Activated CD4-positive, alpha-beta T cell treated with anti-CD3 and anti-CD28 coated beads, Interleukin-2, Interleukin-6, amounts not matched to agents 100 ng/mL and 50 ng/mL, durations not matched to agents 16 hours and 8 hours (primary cell): Measurements from ENCODE around the gene FRMD7.
"Not testable (repeated sequence)": the region's sequence is repeated elsewhere in the genome, so short reads cannot be mapped to it uniquely, and the experiment has no call there.

Experiments
- DNase-seq: peaks from one replicate; pipeline ENCODE4 v3.0.0-alpha.2; 2020

Gene FRMD7

DNA sequence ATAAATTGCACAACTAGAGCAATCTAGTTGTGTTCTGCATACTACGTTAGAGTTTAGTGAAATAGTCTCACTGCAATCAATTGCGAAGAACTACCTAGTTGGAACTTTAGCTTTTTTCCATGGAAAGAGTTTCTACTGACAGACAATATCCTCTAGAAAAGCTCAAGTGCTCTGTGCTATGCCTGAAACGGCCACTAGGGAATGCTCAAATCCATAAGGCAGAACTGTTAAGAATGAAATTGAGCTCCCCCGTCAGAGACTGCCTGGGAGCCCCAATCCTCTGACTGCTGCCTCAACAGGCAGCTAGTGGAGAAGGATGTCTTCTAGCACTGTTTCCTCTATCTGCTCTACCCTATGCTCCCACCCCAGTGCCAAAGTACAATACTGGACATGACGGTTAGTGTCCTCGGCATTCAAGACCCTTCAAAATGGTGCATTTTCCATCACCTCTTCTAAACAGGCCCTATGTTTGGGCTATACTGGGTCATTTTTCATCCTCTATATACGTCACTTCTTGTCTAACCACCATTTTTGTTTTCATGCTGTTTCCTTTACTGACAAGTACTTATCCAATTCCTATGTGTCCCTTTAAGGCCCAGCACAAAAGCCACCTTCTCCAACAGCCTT, 35.3 kb downstream of the FRMD7 start:
- DNase-seq, result peak; percentile 50

DNA sequence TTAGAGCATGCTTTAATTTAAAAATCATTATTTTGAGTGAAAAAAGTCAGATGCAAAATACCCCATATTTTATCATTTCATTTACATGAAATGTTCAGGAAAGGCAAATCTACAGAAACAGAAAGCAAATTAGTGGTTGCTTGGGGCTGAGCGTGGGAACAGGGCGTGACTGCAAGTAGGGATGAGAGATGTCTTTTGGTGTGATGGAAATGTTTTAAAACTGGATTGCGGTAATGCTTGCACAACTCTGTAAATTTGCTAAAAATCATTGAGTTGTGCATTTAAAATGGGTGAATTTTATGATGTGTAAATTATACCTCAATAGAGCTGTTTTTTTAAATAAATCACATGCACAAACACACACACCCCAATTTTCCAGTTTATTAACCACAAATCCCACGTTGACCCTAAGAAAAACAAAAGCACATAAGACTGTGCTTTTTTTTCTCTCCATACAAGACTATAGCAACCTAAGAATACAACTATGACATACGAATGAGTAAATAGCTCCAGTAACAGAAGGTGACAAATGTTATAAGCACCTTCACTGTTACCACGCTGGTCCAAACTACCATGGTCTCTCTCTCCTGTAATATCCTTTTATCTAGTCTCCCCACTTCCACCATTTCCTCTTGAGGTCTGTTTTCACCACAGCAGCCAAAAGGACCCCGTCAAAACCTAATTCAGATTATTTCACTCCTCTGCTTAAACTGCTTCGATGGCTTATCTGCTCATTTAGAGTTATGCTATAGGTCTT, 37.2 kb downstream of the FRMD7 start:
- DNase-seq, result no peak

DNA sequence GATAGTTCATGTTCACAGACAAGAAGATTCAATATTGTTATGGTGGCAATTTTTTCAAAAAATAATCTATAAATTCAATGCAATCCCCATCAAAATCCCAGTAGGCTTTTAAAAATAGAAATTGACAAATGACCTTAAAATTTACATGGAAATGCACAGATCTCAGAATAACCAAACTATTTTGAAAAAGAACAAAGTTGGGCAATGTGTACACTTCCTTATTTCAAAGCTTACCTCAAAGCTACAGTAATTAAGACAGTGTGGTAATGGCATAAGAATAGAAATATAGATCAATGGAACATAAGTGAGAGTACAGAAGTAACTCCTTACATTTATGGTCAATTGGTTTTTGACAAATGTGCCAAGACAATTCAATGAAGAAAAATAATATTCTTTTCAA, 39.0 kb downstream of the FRMD7 start:
- DNase-seq, result no peak

DNA sequence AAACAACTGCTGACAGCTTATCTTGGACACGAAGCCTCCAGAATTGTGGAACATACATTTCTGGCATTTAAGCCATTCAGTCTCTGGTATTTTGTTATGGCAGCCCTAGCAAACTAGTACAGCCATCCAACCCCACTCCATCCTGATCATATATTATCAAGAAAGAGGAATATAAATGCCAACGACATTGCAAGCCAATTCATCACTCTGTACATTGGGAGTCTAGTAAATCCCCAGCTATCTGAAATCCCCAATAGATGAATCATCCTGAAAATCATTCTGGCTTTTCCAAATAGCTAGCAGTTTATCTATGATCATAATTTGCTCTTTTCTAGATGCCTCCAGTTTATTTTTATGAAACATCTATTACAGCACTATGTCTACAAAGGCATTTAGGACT, 41.1 kb downstream of the FRMD7 start:
- no peak for DNase-seq

DNA sequence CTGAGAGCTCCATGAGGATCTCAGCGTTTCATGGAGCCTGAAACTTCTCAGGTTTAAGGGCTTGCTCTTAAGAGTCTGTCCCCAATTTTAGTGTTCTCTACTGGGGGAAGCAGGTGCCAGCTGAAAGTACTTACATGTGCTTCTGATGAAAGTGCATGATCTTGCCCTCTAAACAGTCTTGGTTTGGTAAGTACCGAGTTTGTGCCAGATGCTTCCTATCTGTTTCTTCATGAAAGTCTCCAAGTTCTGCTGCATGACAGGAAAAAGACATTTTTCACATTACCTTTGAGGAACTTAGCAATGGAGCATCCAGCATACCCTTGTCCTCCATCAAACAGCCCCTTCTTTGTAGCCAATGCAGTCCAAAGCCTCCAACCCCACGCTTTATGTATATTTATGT, 42.0 kb downstream of the FRMD7 start:
- DNase-seq, result no peak

DNA sequence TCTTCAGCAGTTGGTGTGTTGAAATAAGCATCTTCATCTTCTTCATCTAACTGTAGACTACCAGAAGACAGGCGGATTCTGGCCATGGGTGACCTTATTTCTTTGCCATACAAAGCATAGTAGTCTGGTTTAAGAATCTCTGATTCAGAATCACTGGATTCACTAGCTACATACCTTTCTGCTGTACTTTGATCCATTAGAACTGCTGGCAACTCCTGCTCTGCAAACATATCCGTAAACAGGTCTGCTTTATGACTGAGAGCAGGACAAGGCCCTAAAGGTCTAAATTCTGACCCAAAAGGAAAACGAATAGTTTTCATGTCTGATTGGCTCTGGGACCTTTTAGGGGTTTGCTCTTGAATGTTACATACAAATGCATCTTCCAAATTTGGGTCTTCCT, 49.9 kb downstream of the FRMD7 start:
- DNase-seq, result no peak

DNA sequence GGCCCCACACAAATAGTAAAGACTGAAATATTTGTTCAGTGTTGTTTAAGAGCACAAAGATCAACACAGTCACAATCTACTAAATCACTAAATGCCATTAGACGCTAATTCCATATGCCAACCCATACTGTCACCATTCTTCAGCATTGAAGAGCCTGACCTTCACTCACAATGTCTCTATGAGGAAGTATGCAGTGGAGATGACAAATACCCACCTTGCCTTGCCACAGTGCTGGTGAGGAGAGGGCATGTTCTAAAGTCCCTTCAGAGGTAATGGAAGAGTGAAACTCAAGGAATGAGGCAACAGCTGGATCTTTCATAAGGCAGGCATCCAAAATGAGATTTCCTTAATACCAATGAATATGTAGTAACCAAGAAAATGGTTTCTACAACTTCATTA, 50.4 kb downstream of the FRMD7 start:
- DNase-seq, result no peak

DNA sequence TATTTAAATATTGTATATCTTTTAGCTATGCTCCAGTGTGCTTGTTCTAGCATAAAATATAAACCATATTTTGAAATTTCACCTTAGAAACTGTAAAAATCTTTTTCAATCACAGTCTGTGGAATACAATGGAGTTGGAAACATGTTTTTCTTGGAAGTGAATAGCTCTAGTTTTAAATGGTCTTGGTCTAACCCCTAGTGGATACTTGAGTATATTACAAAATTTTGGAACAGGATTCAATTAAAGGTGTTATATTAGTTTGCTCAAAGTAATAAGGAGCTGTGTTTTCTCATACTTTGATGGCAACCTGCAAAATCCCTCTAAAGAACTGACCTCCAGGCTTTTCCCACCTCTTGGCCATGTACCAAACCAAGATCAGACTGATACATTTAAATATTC, 56.6 kb downstream of the FRMD7 start:
- no peak for DNase-seq

DNA sequence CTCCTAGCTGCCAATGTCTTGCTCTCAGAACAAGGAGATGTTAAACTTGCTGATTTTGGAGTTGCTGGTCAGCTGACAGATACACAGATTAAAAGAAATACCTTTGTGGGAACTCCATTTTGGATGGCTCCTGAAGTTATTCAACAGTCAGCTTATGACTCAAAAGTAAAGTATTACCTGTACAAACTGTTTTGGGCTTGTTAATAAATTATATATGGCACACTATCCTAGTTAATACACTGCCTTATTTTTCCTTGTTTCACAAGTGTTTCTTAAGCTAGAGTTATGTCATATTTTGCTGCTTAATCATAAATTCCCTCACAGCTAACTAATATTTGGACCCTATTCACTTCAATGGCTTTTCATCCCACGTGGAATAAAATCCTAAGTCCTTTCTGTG, 59.4 kb downstream of the FRMD7 start:
- DNase-seq, result no peak

DNA sequence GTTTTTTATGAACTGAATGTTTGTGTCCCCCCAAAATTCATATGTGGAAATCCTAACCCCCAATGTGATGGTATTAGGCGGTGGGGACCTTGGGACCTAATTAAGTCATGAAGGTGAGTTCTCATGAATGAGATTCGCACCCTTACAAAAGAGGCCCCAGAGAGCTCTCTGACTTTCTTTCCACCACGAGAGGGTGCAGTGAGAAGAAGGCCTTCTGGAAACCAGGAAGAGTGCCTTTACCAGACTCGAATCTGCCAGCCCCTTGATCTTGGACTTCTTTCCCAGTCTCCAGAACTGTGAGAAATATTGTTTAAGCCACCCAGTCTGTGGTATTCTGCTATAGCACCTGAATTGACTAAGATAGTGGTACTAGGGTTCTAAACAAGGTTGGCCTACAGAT, 64.0 kb downstream of the FRMD7 start:
- no peak for DNase-seq

DNA sequence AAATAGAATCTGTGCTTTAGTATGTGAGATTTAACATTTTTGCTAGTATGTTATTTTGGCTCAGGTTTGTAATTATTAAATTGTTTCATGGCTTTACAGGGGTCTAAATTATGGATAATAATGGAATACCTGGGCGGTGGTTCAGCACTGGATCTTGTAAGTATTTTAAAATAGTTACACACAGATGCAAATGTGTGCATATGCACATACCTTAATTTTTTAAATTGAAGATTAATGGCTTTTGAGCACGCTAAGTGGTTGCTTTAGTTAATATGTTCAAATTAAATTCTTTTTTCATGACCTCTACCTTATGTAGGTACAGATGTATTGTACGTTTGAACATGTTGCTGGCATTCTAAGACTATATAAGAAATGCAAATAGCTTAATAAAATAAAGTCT, 64.5 kb downstream of the FRMD7 start:
- DNase-seq, result no peak

DNA sequence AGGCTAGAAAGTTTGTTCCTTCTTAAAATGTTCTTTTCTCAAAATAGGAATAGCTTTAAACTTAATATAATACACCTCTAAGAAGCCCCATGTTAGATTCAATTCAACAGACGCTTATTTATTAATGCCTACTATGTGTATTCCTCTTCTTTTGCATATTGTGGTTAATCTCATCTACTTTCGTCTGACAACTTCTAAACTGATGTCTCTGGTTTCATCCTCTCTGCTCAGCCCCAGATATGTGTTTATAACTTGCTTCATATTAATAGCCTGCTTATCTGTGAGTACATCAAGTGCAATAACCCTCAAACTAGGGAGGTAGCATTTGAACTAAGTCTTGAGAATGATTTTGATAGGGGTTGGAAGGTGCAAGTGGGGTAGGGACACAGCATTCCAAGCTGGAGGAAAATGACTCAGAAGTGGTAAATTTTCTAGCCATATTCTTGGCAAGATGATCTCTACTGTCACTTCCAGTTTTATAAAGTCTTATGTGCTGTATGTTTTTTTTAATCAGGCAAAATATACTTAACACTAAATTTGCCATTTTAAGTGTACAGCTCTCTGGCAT, 67.8 kb downstream of the FRMD7 start:
- DNase-seq, result no peak

DNA sequence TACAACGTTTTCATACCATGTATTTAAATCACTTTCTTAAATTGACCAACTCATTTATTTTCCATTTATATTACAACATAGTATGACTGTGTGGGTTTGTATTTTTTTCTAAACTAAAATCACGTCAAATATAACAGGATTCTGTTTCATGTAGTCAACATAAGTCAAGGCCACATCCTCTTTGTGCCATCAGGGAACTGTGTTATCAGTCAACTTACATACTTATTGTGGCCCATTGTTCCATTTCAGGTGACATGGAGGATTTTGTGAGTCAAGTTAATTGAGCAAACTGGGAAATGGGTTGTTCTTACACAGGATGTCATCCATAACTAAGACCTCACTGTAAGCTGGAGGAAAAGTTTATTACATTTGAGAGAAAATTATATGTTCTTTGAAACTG, 68.8 kb downstream of the FRMD7 start:
- peak; percentile 1 for DNase-seq

DNA sequence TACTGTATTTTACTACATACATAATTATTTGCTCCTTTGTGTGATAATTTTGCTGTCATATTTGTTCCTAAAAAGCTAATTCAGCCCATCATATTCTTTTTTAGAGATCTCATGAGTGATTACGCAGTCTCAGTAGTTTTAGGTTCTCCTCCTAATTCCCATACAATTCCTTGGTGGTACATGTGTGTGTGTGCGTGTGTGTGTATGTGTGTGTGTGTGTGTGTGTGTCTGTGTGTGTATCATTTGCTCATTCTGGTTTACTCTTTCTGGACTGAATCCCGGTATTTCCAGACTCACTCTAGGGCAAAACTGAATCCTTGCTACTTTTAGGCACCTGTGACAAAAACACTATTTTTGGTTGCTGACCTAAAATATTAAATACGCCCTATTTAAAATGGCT, 69.8 kb downstream of the FRMD7 start:
- DNase-seq, result no peak

DNA sequence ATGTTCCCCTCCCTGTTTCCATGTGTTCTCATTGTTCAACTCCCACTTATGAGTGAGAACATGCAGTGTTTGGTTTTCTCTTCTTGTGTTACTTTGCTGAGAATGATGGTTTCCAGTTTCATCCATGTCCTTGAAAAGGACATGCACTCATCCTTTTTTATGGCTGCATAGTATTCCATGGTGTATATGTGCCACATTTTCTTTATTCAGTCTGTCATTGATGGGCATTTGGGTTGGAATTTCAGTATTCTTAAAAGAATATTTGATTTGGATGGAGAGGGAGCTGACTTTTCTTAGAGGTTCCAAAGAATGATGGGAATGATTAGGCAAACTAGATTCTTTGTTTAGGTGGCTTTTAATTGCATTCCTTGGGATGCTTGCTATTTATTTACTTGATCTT, 76.0 kb downstream of the FRMD7 start:
- not testable (repeated sequence) for DNase-seq

DNA sequence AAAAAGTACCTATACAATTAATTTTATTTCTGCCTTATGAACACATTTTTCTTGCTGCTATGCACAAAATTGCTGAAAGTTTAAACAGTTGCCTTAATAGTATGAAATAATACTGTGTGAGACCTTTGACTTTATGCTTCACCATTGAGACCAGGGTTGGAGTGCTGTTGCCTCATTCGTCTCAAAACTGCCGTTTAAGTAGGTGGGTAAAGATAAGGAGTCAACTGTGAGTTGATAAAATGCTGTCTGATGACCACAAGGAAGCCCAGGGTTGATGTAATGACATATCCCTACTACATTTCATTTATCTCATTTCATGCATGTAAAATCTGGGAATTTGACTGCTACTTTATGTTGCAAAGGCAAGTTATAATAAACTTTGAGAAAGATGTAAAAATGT, 81.3 kb downstream of the FRMD7 start:
- DNase-seq, result no peak

DNA sequence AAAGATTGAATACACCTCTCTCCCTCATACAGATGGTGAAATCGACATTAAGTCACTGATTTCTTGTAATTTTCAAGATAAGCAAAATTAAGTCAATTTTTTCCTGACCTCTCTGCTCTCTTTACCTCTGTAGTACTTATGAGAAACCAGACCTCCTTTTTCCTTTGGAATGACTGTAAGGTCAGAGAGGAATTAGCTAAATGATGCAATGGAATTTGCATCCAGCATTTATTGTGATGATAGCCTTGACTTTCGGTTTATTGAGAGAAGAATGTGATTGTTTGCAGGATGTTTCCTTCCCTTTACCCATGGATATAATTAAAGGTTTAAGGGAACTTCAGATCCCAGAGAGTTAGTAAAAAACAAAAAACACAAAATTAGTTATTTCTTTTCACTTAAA, 82.4 kb downstream of the FRMD7 start:
- DNase-seq, result no peak

DNA sequence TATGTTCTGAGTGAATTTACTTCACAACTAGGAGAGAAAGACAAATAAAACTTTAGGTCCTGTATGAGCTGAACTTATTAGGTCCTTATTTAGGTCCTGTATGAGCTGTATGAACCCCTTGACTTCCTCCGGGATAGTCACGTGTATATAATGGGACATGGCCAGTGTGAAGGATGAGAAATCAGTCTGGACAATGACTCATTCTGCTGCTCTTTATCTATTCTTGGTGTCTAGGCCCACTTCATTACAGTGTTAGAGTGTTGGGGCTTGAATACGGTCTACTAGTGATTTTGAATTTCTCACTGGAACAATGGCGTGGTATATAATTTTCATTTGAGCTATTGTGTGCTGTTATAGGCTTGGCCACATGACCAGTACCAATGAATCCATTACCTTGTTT, 82.9 kb downstream of the FRMD7 start:
- no peak for DNase-seq

DNA sequence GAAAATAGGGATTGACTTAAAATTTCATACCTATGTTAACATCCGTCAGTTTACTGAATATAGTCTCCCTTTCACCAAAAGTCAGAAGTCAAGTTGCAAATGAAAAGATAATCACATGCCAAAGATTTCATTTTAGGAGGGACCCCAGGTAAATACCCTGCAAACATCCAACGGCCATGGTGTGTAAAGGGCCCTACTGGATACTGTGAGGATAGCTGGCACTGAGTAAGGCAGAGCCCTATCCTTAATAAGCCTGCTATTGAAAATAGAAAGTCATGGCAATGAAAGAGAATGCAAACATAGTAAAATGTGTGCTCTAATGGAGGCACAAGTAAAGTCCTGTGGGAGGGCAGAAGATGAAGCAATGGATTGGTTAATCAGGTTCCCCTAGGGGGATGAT, 83.8 kb downstream of the FRMD7 start:
- no peak for DNase-seq

DNA sequence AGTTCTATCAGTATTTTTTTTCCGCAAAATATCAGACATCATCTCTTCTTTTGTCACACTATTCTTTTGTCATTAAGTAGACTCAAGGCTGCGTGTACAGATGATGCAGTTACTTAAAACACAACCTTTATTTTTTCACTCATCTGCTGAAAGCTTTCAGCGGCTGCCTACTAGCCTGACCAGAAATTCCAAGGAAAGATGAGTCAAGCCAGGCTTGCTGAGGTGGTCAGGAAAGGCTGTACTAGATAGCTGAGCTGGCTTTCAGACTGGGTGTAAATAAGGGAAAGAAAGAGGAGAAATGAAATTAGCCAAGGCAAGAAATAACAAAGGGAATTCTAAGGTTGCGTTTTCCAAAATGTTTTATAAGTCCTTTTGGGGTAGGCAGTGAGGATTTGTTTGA, 86.8 kb downstream of the FRMD7 start:
- DNase-seq, result no peak

DNA sequence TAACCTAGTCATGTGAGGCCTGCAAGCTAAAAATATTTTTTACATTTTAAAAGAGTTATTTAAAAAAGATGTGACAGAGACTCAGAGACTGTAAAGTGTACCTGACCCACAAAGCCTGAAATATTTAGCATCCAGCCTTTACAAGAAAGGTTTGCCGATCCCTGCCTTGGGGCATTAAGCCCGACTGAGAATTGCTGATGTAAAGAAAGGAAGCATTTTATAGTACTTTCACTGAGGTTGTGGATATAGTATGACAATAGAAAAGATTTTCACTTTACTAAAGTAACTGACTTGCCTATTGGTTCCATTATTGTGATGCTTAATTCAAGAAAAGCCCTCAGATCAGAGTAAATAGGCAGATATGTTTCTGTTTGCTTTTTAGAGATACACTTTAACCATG, 87.8 kb downstream of the FRMD7 start:
- no peak for DNase-seq

DNA sequence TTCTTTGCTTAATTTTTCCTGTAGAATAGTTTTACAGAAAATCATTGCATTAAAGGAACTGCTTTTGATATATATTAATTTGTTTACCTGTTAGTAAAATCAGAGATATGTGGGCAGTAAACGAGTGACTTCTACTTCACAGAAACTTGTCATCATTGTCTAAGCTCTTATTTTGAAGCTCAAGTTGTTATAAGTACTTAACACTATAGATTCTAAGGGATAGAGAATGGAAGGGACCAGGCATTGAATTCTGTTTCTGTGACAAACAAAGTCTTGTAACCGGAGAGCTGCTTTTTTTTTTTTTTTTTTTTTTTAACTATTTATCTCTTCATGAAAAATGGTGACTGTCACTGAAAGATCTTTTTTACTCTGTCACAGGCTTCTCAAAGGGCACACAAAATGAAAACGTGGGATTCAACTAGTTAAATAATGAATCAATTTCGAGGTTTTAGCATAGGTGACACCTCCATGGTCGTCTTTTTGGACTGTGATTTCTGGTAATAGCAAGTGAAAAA, 90.3 kb downstream of the FRMD7 start:
- DNase-seq, result no peak

DNA sequence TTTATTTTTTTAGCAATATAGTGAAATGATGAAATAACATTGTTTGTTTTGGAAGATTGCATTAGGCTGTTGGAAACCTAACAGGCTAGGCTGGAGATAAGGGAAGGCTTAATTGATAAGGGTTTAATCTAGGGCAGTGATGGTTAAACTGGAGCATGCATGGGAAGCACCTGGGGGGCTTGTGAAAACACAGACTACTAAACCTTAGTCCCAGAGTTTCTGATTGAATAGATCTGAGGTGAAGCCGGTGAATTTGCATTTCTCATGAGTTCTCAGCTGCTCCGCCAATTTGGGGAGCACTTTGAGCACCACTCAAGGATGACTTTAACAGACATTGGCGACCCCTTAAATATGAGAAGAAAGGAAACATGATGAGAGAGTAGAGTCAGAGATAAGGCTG, 93.2 kb downstream of the FRMD7 start:
- DNase-seq, result no peak

DNA sequence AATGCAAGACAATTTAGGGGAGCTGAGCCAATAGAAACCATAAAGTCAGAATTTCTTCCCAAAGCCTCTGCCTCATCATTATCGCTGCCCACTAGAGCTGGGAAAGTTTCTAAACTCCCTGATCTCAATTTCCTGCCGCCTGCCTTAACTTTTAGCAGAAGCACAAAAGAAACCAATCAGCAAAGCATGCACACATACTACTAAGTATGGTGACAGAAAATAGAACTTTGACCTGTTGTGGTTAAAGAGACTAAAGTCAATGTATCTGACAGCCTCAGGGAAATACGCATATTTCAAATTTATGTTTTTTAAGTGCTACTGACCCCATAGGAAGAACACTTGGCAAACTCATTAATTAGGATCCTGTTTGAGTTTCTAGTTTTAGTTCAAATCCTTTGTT, 94.7 kb downstream of the FRMD7 start:
- DNase-seq, result no peak

DNA sequence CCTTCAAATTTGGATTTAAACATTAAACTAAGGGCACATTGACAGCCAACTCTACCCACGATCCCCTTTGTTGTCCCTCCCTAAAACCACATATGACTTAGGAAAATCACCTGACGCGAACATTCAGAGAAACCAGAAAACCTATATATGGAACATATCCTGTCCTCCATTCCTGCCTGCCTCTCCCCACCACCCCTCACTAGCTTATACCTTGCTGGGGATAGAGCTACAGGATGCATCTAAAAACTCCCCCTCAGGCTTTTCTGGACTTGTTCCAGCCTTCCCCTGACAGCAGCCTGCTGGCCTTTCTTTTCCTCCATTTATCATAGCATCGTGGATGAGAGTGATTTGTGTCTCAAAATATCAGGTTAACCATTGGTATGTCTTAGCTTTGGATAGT, 96.0 kb downstream of the FRMD7 start:
- DNase-seq, result no peak
